ENCODE measurements around the gene MGA. TPM values are rescaled to one million over a fixed set of nuclear protein-coding genes. Genes with fewer than 3 reads are reported as not detected.

MGA gene
- total RNA-seq, 4 donors from 2014 or later, result 25.3 to 39.4 (median 31.5) TPM

- no peak for DNase-seq (ENCODE audit: extremely low spot score)
- TF ChIP-seq POLR2A (IDR thresholded peaks at IDR 0.05; ENCODE audit: low read depth), result no peak
- TF ChIP-seq POLR2AphosphoS5 (IDR thresholded peaks at IDR 0.05), result no peak
- TF ChIP-seq, protein P1, sequence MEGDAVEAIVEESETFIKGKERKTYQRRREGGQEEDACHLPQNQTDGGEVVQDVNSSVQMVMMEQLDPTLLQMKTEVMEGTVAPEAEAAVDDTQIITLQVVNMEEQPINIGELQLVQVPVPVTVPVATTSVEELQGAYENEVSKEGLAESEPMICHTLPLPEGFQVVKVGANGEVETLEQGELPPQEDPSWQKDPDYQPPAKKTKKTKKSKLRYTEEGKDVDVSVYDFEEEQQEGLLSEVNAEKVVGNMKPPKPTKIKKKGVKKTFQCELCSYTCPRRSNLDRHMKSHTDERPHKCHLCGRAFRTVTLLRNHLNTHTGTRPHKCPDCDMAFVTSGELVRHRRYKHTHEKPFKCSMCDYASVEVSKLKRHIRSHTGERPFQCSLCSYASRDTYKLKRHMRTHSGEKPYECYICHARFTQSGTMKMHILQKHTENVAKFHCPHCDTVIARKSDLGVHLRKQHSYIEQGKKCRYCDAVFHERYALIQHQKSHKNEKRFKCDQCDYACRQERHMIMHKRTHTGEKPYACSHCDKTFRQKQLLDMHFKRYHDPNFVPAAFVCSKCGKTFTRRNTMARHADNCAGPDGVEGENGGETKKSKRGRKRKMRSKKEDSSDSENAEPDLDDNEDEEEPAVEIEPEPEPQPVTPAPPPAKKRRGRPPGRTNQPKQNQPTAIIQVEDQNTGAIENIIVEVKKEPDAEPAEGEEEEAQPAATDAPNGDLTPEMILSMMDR (IDR thresholded peaks at IDR 0.05), result no peak
- no peak for TF ChIP-seq EP300 (IDR thresholded peaks at IDR 0.05)
- Histone ChIP-seq H3K4me1 (peaks cover 0 to 17% (median 4%) of the 10 kb centered on the region in 4 donors), H3K9me3 (peaks cover 0 to 4% (median 0%) of the 10 kb centered on the region in 4 donors), H3K36me3 (no peaks in the 10 kb centered on the region), H3K27me3 (no peaks in the 10 kb centered on the region), H3K27ac (replicated peaks in 1 of 4) (no peak overlapping the region), H3K4me3 (no peak overlapping the region)
- WGBS, result 92% methylated on average over 4 of the region's 4 CpGs
- intact Hi-C loops (cut with DNase I), result no loop called here
Observed at GRCh38 chr15:41683955-41684354, 23.8 kb downstream of the MGA start.

DNA sequence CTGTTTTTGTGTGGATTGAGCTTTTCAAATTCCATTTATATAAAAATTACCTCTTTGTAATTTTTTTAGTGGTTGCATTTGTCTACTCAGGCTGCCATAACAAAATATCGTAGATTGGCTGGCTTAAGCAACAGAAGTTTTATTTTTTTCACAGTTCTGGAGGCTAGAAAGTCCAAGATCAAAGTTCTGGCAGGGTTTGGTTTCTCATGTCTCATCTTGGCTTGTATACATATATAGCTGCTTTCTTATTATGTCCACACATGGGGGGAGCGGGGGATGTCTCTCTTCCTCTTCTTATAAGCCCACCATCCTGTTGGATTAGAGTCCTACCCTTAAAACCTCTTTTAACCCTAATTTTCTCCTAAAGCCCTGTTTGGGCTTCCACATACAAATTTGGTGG, 28.5 kb downstream of the MGA start:
- H3K4me1 ChIP-seq, result peaks cover 7 to 21% (median 14%) of the 10 kb centered on the region in 4 donors
- DNase-seq (ENCODE audit: extremely low spot score), result no peak
- H3K27ac ChIP-seq (replicated peaks in 1 of 4), result no peak overlapping the region
- WGBS, result 70% methylated on average over 2 of the region's 2 CpGs
- intact Hi-C loops (cut with DNase I), result no loop called here
- H3K9me3 ChIP-seq, result no peaks in the 10 kb centered on the region
- H3K27me3 ChIP-seq, result no peaks in the 10 kb centered on the region
- TF ChIP-seq POLR2AphosphoS5 (IDR thresholded peaks at IDR 0.05) (no peak), POLR2A (IDR thresholded peaks at IDR 0.05; ENCODE audit: low read depth) (no peak), EP300 (IDR thresholded peaks at IDR 0.05) (no peak)
- TF ChIP-seq, protein P1 (IDR thresholded peaks at IDR 0.05), result no peak
- H3K36me3 ChIP-seq, result no peaks in the 10 kb centered on the region
- H3K4me3 ChIP-seq, result no peak overlapping the region

DNA sequence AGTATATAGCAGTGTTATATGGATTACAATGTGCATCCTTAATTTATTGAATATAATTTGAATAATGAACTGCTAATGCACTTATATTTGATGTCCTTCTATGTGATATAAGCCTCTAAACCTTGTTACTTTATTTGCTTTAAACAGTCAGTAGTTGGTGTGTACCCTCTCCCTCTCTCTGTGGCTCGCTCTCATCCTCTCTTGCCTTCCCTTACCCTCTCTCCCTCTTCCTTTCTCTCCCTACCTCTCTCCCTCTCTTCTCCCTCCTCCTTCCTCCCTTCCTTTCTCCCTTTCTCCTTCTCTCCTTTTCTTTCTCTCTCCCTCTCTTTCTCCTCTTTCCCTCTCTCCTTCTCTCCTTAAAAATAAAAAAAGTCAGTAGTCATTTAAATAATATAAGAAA, 28.9 kb downstream of the MGA start:
- WGBS, result 100% methylated on average over 1 of the region's 1 CpG
- TF ChIP-seq EP300 (IDR thresholded peaks at IDR 0.05) (no peak), POLR2AphosphoS5 (IDR thresholded peaks at IDR 0.05) (no peak), POLR2A (IDR thresholded peaks at IDR 0.05; ENCODE audit: low read depth) (no peak)
- TF ChIP-seq, protein P1 (IDR thresholded peaks at IDR 0.05), result no peak
- no peaks in the 10 kb centered on the region for H3K36me3 ChIP-seq
- no peak for DNase-seq (ENCODE audit: extremely low spot score)
- H3K9me3 ChIP-seq, result no peaks in the 10 kb centered on the region
- H3K27ac ChIP-seq (replicated peaks in 1 of 4), result no peak overlapping the region
- H3K4me3 ChIP-seq, result no peak overlapping the region
- intact Hi-C loops (cut with DNase I), result no loop called here
- H3K4me1 ChIP-seq, result peaks cover 7 to 20% (median 14%) of the 10 kb centered on the region in 4 donors
- no peaks in the 10 kb centered on the region for H3K27me3 ChIP-seq

- intact Hi-C loops (cut with DNase I), result no loop called here
- no peak for DNase-seq (ENCODE audit: extremely low spot score)
- WGBS, result 83% methylated on average over 1 of the region's 1 CpG
- H3K27ac ChIP-seq (replicated peaks in 1 of 4), result no peak overlapping the region
- no peak overlapping the region for H3K4me3 ChIP-seq
- no peaks in the 10 kb centered on the region for H3K9me3 ChIP-seq
- H3K36me3 ChIP-seq, result no peaks in the 10 kb centered on the region
- no peaks in the 10 kb centered on the region for H3K27me3 ChIP-seq
- peaks cover 4 to 16% (median 13%) of the 10 kb centered on the region in 4 donors for H3K4me1 ChIP-seq
- TF ChIP-seq POLR2A (IDR thresholded peaks at IDR 0.05; ENCODE audit: low read depth), result no peak
- TF ChIP-seq, protein P1 (IDR thresholded peaks at IDR 0.05), result no peak
- no peak for TF ChIP-seq EP300 (IDR thresholded peaks at IDR 0.05)
- no peak for TF ChIP-seq POLR2AphosphoS5 (IDR thresholded peaks at IDR 0.05)
Observed at GRCh38 chr15:41689834-41690233, 29.6 kb downstream of the MGA start.

- WGBS, result 76% methylated on average over 1 of the region's 1 CpG
- no peak for DNase-seq (ENCODE audit: extremely low spot score)
- Histone ChIP-seq H3K36me3 (no peaks in the 10 kb centered on the region), H3K27me3 (no peaks in the 10 kb centered on the region), H3K4me1 (peaks cover 4 to 16% (median 13%) of the 10 kb centered on the region in 4 donors), H3K9me3 (no peaks in the 10 kb centered on the region), H3K4me3 (no peak overlapping the region), H3K27ac (replicated peaks in 1 of 4) (no peak overlapping the region)
- TF ChIP-seq POLR2AphosphoS5 (IDR thresholded peaks at IDR 0.05), result no peak
- TF ChIP-seq, protein P1 (IDR thresholded peaks at IDR 0.05), result no peak
- intact Hi-C loops (cut with DNase I), result no loop called here
Observed at GRCh38 chr15:41690636-41691035, 30.4 kb downstream of the MGA start.

Data from esophagus muscularis mucosa (tissue), 4 donors.